Measurements from ENCODE around the gene ALPL.

ALPL gene

GRCh38 chr1:21584096-21584495 lies 74.9 kb downstream of the ALPL start:
- no peak for DNase-seq

DNA sequence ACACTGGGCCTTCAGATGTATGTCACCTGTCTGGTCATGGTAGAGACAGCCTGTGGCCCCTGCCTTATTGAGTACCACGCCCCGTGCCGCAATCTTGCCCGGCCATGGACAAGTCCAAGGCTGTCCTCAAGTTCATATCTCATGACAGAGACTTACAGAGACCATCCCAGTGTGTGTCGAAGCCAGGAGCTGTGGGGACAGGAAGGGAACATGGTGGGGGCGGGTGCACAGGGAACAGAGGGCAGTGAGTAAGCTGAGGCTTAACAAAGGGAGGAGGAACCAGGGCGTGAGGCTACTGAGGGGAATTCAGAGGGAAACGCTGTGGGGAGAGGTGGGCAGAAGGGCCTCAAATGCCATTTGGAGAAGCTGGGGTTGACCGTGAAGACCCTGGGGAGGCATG lies 75.8 kb downstream of the ALPL start:
- DNase-seq: no peak

DNA sequence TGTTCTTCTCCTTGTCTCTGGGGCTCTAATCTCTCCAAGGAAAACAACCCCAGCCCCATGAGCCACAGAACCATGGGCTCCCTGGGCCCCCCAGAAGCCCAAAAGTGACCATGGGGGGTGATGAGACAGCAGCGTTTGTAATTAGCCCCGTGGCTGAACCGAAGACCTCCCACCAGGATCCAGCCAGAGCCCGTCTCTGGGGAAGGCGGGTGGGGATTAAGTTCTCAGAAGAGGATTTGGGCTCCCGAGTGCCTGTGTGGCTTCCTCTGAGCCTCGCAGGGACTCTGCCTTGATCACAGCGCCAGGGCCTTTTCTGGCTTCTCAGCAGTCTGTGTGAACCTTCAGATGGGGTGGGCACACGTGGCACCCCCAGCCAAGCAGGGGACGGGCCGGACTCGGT lies 77.0 kb downstream of the ALPL start:
- DNase-seq: no peak

DNA sequence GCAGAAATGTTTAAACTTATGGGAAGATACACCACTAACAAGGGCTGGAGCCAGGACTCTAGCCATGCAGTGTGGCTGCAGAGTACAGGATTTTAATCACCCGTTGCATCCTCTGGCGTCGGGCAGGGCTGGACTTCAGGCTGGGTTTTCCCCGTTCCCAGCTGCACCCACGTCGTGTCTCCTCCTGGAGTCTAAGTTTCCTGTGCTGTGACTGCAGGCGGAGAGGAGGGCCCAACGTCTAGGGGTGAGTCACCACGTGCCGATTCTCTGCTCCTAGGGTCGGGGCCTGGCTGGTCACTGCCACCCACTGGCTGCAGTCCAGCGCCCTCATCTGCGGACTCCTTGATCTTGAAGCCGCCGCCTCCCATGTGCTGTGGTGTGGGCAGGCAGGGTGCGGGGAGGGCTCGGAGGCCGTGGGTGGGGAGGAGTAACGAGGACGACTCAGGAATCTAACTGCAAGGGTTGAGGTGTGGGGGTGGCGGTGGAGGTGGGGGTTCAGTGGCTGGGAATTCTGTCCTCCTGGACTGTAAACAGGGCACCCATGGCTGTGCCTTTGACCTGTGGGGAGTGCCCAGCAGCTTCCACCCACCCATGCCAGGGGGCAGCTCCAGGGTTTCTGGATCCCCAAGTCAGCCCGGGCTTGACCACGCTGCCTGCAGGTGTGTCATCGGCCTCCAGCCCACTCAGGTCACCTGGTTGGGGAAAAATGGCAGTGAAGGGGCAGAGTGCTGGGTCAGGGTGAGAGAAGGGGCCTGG lies 77.8 kb downstream of the ALPL start:
- no peak for DNase-seq

- no peak for DNase-seq
These were observed 78.4 kb downstream of the ALPL start for GRCh38 chr1:21587602-21587953.

GRCh38 chr1:21589618-21590017 lies 80.4 kb downstream of the ALPL start:
- DNase-seq: no peak

DNA sequence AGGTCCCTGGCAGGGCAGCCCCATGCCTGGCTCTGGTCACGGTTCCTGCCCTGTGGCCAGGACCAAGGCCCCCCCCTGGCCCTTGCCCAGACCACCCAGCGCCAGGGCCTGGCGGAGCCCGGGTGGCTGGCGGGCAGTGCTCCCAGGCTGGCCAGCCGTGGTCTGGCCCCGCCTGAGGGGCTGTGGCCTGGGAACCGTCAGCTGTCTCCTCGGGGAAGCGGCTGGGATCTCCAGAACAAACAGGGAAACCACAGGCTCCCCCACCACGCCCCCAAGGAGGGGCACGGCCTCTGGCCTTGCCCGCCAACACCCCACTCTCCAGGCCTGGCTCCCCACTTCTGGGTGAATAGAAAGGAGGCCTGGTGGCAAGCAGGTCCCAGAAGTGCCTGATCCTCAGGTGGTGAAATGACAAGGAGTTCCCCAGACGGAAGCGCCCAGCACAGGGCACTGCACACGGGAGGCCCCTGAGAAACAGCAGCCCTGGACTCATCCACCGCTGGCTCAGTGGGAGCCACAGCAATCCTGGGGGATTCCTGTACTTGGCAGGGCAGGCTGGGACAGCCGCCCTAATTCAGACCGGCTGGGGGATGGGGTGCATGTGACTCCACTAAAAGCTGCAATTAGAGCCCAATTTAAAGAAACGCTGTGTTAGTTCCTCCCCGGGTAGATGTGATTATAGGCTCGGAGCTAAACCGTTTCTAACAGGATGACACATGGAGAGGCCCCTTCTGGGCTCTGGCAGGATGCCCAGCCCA lies 81.1 kb downstream of the ALPL start:
- no peak for DNase-seq

- DNase-seq: no peak
These were observed 81.7 kb downstream of the ALPL start for GRCh38 chr1:21590934-21591333.

DNA sequence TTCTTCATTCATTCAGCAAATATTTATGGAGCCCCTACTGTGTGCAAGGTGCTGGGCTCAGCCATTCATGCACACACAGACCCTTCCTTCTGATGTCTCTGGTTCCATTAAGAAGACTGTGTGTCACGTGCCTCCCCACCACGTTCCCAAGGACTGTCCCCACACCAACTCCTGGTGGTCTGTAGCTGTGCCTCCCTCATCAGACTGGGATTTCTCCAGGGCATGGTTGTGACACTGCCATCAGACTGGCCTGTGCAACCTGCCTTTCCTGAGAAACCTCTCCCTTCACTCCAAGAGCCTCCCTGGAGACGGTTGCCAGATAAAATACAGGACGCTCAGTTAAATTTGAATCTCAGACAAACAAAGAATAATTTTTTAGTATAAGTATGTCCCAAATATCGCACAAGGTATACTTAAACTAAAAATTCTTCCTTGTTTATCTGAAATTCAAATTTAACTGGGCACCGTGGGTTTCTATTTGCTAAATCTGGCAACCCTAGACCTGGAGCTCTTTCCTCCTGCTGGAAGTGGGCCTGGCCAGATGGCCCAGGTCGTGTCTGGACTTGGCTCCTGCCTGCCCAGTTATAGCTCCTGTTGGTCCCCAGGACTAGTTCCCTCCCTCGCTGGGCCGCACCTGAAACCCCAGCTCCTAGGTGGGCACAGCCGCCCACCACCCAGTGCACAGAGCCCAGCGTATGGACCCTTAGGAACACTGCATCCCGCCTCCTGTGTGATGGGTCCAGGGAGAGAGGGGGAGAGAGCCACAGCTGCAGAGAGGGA lies 83.1 kb downstream of the ALPL start:
- DNase-seq: no peak

- no peak for DNase-seq
These were observed 84.0 kb downstream of the ALPL start for GRCh38 chr1:21593231-21593630.

DNA sequence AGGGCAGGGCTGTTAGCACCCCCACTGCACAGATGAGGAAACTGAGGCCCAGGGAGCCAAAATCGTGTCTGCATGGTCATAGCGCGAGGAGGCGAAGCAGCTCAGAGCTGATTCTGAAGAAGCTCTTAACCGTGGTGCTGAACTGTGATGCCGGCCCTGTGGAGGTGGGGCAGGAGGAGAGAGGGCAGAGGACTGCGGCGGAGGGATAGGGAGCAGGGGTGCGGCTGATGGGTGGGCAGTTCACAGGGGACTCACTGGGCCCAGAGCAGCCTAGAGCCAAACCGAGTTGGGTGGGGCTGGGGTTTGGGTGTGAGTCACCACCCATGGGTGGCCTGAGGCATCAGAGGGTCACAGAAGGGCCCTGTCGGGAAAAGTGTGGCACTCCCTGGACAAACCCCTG lies 85.3 kb downstream of the ALPL start:
- no peak for DNase-seq

- DNase-seq: no peak
These were observed 86.0 kb downstream of the ALPL start for GRCh38 chr1:21594935-21595897.

DNA sequence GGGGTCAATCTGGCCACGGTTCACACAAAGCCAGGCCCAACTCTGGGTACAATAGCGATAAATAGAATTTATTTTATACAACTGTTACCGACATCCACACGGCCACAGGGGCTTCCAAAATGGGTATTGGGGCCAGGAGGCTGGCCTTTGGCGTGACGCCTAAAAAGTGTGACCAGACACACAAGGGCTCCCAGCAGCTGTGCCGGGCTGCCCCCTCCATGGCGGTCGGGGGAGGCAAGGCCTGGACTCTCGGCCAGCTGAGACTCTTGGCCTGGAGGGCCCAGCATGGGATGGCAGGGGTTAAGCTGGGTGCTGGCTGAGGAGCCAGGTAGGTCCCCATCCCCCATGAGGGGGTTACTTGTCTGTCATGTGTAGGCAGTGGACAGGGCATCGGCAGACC lies 87.0 kb downstream of the ALPL start:
- DNase-seq: no peak

GRCh38 chr1:21596628-21597027 lies 87.4 kb downstream of the ALPL start:
- no peak for DNase-seq

GRCh38 chr1:21597753-21598152 lies 88.5 kb downstream of the ALPL start:
- no peak for DNase-seq

DNA sequence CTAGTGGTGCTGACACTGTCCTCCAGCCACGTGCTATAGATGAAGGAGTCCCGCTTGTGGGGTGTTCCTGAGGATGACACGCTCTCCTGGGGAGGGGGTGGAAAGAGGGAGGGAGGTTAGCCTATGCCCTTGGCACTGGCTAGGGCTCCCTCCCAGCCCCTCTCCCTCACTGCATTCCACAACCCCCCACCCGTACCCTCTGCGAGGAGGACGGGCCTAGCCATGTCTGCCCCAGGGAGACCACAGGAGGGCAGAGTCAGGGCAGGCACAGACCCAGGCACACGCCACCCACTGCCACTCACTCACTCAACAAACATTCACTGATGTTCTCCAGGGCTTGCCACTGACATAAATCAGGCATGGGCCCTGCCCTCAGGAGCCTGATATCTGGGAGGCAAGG lies 89.2 kb downstream of the ALPL start:
- DNase-seq: no peak

GRCh38 chr1:21598904-21599303 lies 89.7 kb downstream of the ALPL start:
- no peak for DNase-seq

- no peak for DNase-seq
These were observed 90.2 kb downstream of the ALPL start for GRCh38 chr1:21599402-21599801.

DNA sequence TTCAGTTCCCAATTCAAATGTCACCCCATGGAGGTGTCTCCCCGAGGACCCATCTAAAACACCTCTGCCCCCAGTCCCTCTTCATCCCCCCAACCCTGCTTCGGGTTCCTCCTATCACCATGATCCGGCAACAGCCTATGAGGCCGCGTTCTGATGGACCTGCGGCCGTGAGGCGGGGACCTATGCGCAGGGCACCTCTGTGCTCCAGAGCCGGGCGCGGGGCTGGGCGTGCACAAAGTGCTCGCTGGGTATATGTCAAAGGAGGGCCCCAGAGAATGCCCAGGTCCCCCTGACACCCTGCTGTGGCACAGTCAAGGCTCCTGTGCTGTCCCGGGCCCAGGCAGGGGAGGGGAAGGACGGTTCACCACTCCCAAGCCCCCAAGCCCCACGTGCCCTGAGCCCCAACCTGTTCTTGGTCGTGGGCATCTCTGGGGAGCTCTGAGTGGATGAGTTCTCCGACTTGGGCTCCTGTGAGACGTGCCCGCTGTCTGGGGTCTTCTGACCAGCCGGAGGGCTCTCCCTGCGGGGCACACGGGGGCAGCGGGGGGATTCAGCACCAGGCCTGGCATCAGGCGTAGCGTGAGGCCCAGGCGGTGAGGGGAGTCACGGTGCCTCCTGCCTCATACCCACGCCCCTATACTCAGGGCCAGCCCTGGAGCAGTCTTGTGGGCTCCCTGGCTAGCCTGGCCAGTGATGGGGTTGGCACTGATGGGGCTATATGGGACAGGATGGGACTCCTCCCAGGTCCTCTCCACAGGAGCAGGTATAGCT lies 92.2 kb downstream of the ALPL start:
- DNase-seq: no peak

DNA sequence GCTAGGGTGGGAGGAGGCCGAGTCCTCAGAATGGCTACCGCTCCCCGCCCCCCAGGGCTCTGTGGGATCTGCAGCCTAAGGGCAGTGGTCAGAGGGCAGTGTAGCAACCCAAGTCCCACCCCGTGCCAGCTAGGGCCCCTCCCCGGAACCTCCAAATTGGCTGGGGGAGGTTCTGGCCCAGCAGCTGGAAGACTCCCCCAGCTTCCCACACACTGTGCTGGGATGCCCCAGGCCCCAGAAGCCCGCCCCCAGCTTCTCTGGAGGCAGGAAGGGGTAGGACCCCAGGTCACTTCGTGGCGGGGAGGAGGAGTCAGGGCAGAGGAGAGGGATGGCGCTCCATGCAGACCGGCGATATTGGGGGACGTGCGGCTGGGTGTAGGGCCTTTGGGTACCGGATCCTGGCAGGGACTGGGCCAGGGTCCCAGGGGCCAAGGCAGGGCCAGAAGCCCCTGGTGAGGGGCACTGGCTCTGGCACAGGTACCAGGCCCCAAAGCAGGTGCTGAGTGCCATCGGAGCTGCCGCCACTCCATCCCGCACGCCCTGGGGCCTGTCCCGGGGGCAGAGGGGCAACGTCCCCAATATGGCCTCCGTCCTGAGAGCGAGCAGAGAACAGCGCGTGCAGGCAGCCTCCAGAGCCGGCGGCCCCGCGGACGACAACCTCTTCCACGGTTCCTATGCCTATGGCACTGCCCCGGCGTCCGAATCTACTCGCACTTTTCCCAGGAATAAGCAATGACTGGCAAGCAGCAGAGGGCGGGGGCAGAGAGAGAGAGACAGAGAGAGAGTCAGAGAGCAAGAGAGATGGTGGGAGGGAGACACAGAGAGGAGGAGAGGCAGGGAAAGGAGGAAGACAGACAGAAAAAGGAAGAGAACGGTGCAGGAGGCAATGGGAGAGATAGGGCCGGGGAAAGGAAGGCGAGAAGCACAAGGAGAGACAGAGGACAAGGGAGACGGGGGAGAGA lies 94.2 kb downstream of the ALPL start:
- DNase-seq: no peak
